Measurements from ENCODE around the gene DVL2. TPM values are rescaled to one million over a fixed set of nuclear protein-coding genes. Genes with fewer than 3 reads are reported as not detected.

The DVL2 gene
- total RNA-seq, 2 experiments from 2014 or later, result 52.4 to 56.6 TPM

- CTCF ChIA-PET, result interaction anchor here (0.8 to 3.9 kb wide), 23 partner anchors 9 to 258 kb away, joined by 3 to 59 read pairs (median 5); partner anchors contain the start of genes NEURL4 and TMEM102
- peaks cover 12% of the 10 kb centered on the region for H3K4me1 Mint-ChIP-seq (ENCODE audit: low read depth)
- H3K4me3 Mint-ChIP-seq, result no peak overlapping the region
- DNase-seq (no peak), ATAC-seq (no peak)
- peaks cover 14% of the 10 kb centered on the region for H3K27me3 Mint-ChIP-seq (ENCODE audit: low read depth)
- no peaks in the 10 kb centered on the region for H3K9me3 Mint-ChIP-seq (ENCODE audit: insufficient read depth)
- H3K36me3 Mint-ChIP-seq (ENCODE audit: low read depth), result no peaks in the 10 kb centered on the region
- POLR2A ChIA-PET, result interaction anchor here (1.5 kb wide), 1 partner anchor 131 kb away, joined by 4 read pairs; no protein-coding TSS in a partner anchor
- H3K27ac Mint-ChIP-seq, result no peak overlapping the region
Observed at GRCh38 chr17:7176841-7177190, 57.5 kb downstream of the DVL2 start.

- Mint-ChIP-seq H3K4me3 (no peak overlapping the region), H3K9me3 (ENCODE audit: insufficient read depth) (no peaks in the 10 kb centered on the region), H3K36me3 (ENCODE audit: low read depth) (no peaks in the 10 kb centered on the region), H3K4me1 (ENCODE audit: low read depth) (peaks cover 12% of the 10 kb centered on the region), H3K27me3 (ENCODE audit: low read depth) (peaks cover 14% of the 10 kb centered on the region), H3K27ac (no peak overlapping the region)
- ChIA-PET CTCF (interaction anchor here (0.8 to 3.9 kb wide), 6 partner anchors 36 to 134 kb away, joined by 3 to 59 read pairs (median 11); no protein-coding TSS in a partner anchor), POLR2A (interaction anchor here (1.5 kb wide), 1 partner anchor 131 kb away, joined by 4 read pairs; no protein-coding TSS in a partner anchor)
- ATAC-seq (no peak), DNase-seq (no peak)
Observed at GRCh38 chr17:7176107-7176840, 58.0 kb downstream of the DVL2 start.

Small RNA genes within 50 kb of the gene (microRNA-seq; reads per million reads assigned to microRNA genes)
- 3,475 reads per million, percentile 89 among the genes with 10 or more reads in this experiment for gene MIR324

Other genes with a start within 250 kb of the DVL2 start
- not detected for gene ALOX12, start 238.5 kb downstream of the DVL2 start, total RNA-seq
- gene RNASEK, start 221.9 kb downstream of the DVL2 start, total RNA-seq, result 100 to 1,000 TPM; 104 to 116 TPM
- under 1 TPM; 0.47 to 0.63 TPM for gene BCL6B, start 211.5 kb downstream of the DVL2 start, total RNA-seq
- 10 to 100 TPM; 14.8 to 15.0 TPM for gene SLC16A13, start 198.5 kb downstream of the DVL2 start, total RNA-seq
- gene SLC16A11, start 190.4 kb downstream of the DVL2 start, total RNA-seq, result under 1 TPM; 0.34 to 0.39 TPM
- not detected for gene CLEC10A, start 154.3 kb downstream of the DVL2 start, total RNA-seq
- gene ASGR2, start 119.7 kb downstream of the DVL2 start, total RNA-seq, result not detected
- gene ASGR1, start 55.1 kb downstream of the DVL2 start, total RNA-seq, result 1 to 10 TPM in 1 of 2 experiments, under 1 TPM in 1; 0.63 to 1.3 TPM
- 10 to 100 TPM; 10.1 to 11.7 TPM for gene DLG4, start 14.7 kb downstream of the DVL2 start, total RNA-seq
- 100 to 1,000 TPM; 348 to 371 TPM for gene ACADVL, start 14.6 kb downstream of the DVL2 start, total RNA-seq
- 10 to 100 TPM; 53.6 to 57.9 TPM for gene PHF23, start 4.9 kb upstream of the DVL2 start, total RNA-seq
- 100 to 1,000 TPM; 203 to 227 TPM for gene GABARAP, start 7.9 kb upstream of the DVL2 start, total RNA-seq
- gene CTDNEP1, start 17.2 kb upstream of the DVL2 start, total RNA-seq, result 100 to 1,000 TPM; 171 to 186 TPM
- gene ELP5, start 17.7 kb upstream of the DVL2 start, total RNA-seq, result 10 to 100 TPM; 63.5 to 66.1 TPM
- gene CLDN7, start 28.0 kb upstream of the DVL2 start, total RNA-seq, result 1 to 10 TPM; 1.1 to 1.3 TPM
- not detected for gene SLC2A4, start 47.2 kb upstream of the DVL2 start, total RNA-seq
- gene YBX2, start 60.1 kb upstream of the DVL2 start, total RNA-seq, result under 1 TPM; 0.37 to 0.66 TPM
- gene EIF5A, start 73.1 kb upstream of the DVL2 start, total RNA-seq, result 100 to 1,000 TPM; 685 to 690 TPM
- 10 to 100 TPM; 86.3 to 88.0 TPM for gene GPS2, start 80.8 kb upstream of the DVL2 start, total RNA-seq
- 10 to 100 TPM; 45.6 to 47.0 TPM for gene NEURL4, start 94.8 kb upstream of the DVL2 start, total RNA-seq
- 100 to 1,000 TPM; 573 to 605 TPM for gene ACAP1, start 102.0 kb upstream of the DVL2 start, total RNA-seq
- gene KCTD11, start 117.6 kb upstream of the DVL2 start, total RNA-seq, result 10 to 100 TPM; 11.4 to 11.8 TPM
- not detected for gene TMEM95, start 120.6 kb upstream of the DVL2 start, total RNA-seq
- gene TNK1, start 146.6 kb upstream of the DVL2 start, total RNA-seq, result 1 to 10 TPM; 2.1 to 2.6 TPM
- 10 to 100 TPM; 87.9 to 92.6 TPM for gene PLSCR3, start 160.0 kb upstream of the DVL2 start, total RNA-seq
- gene TMEM256, start 169.6 kb upstream of the DVL2 start, total RNA-seq, result 10 to 100 TPM; 61.8 to 62.3 TPM
- gene NLGN2, start 173.3 kb upstream of the DVL2 start, total RNA-seq, result 1 to 10 TPM; 4.7 to 5.2 TPM
- gene SPEM1, start 185.8 kb upstream of the DVL2 start, total RNA-seq, result not detected
- not detected for gene SPEM2, start 191.1 kb upstream of the DVL2 start, total RNA-seq
- not detected for gene SPEM3, start 194.3 kb upstream of the DVL2 start, total RNA-seq
- 10 to 100 TPM; 16.5 to 18.1 TPM for gene TMEM102, start 200.9 kb upstream of the DVL2 start, total RNA-seq
- 10 to 100 TPM; 16.6 to 18.8 TPM for gene FGF11, start 205.0 kb upstream of the DVL2 start, total RNA-seq
- 10 to 100 TPM; 14.1 to 15.7 TPM for gene CHRNB1, start 210.5 kb upstream of the DVL2 start, total RNA-seq
- 10 to 100 TPM; 29.8 to 30.0 TPM for gene ZBTB4, start 245.1 kb upstream of the DVL2 start, total RNA-seq
- not detected for gene SLC35G6, start 246.9 kb upstream of the DVL2 start, total RNA-seq
- 100 to 1,000 TPM; 183 to 185 TPM for gene POLR2A, start 249.8 kb upstream of the DVL2 start, total RNA-seq

Data from activated CD8-positive, alpha-beta T cell treated with anti-CD3 and anti-CD28 coated beads, Interleukin-2, amount 10 ng/mL, durations not matched to agents 7 days and 5 days (primary cell).